ENCODE measurements around the gene CD109. TPM values are rescaled to one million over a fixed set of nuclear protein-coding genes. Genes with fewer than 3 reads are reported as not detected.
"Not testable (repeated sequence)": the region's sequence is repeated elsewhere in the genome, so short reads cannot be mapped to it uniquely, and the experiment has no call there.

CD109 gene
- total and polyA plus RNA-seq, 7 donors: under 0.01 to 32.1 (median 22.9) TPM

DNA sequence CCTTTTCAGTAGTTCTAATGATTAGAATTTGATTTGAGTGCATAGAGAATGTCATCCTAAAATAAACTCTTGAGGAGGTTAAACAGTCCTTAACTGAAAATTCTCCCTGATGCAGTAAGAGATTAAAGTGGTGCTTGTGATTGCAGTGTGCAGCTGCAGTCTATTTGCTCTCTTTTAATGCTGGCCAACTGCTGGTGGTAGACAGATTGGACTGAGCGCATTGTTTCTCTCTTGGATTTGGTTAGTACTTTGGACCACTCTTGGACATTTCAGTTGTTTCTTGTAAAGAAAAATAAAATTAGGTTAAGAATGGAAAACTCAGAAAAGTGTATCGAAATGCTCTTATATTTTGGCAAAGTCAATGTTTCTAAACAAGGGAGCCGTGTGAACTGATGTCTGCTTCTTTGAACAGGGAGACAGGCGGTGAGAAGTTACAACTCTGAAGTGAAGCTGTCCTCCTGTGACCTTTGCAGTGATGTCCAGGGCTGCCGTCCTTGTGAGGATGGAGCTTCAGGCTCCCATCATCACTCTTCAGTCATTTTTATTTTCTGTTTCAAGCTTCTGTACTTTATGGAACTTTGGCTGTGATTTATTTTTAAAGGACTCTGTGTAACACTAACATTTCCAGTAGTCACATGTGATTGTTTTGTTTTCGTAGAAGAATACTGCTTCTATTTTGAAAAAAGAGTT lies 127.2 kb downstream of the CD109 start:
- Histone ChIP-seq H3K36me3 (peaks cover 0 to 30% (median 0%) of the 10 kb centered on the region in 4 donors), H3K27me3 (no peaks in the 10 kb centered on the region), H3K9me3 (peaks cover 0 to 3% (median under 1%) of the 10 kb centered on the region in 4 donors), H3K4me1 (peaks cover 0 to 15% (median 11%) of the 10 kb centered on the region in 4 donors), H3K4me3 (no peak overlapping the region), H3K27ac (peak overlapping the region in 3 of 4 donors; percentile 10 to 54 (median 42))
- TF ChIP-seq POLR2A (IDR thresholded peaks at IDR 0.05) (no peak), EP300 (IDR thresholded peaks at IDR 0.05) (no peak)
- TF ChIP-seq, protein P1, sequence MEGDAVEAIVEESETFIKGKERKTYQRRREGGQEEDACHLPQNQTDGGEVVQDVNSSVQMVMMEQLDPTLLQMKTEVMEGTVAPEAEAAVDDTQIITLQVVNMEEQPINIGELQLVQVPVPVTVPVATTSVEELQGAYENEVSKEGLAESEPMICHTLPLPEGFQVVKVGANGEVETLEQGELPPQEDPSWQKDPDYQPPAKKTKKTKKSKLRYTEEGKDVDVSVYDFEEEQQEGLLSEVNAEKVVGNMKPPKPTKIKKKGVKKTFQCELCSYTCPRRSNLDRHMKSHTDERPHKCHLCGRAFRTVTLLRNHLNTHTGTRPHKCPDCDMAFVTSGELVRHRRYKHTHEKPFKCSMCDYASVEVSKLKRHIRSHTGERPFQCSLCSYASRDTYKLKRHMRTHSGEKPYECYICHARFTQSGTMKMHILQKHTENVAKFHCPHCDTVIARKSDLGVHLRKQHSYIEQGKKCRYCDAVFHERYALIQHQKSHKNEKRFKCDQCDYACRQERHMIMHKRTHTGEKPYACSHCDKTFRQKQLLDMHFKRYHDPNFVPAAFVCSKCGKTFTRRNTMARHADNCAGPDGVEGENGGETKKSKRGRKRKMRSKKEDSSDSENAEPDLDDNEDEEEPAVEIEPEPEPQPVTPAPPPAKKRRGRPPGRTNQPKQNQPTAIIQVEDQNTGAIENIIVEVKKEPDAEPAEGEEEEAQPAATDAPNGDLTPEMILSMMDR (IDR thresholded peaks at IDR 0.05): peak in 1 of 4 experiments; percentile 12
- DNase-seq: no peak
- 55 to 65% methylated on average over 6 of the region's 6 CpGs for WGBS, 2 donors
- intact Hi-C loops (cut with DNase I): no loop called here

DNA sequence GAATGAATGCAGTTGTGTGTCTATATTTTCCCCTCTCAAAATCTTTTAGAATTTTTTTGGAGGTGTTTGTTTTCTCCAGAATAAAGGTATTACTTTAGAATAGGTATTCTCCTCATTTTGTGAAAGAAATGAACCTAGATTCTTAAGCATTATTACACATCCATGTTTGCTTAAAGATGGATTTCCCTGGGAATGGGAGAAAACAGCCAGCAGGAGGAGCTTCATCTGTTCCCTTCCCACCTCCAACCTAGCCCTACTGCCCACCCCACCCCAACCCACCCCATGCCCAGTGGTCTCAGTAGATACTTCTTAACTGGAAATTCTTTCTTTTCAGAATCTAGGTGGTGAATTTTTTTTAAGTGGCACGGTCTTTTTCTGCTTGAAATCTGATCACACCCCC lies 127.8 kb downstream of the CD109 start:
- H3K27me3 ChIP-seq: no peaks in the 10 kb centered on the region
- peaks cover 0 to 15% (median 11%) of the 10 kb centered on the region in 4 donors for H3K4me1 ChIP-seq
- intact Hi-C loops (cut with DNase I): no loop called here
- peaks cover 0 to 24% (median 0%) of the 10 kb centered on the region in 4 donors for H3K36me3 ChIP-seq
- TF ChIP-seq EP300 (IDR thresholded peaks at IDR 0.05) (no peak), POLR2AphosphoS5 (IDR thresholded peaks at IDR 0.05) (no peak), POLR2A (IDR thresholded peaks at IDR 0.05) (no peak)
- TF ChIP-seq, protein P1 (IDR thresholded peaks at IDR 0.05): no peak
- H3K9me3 ChIP-seq: peaks cover 0 to 3% (median under 1%) of the 10 kb centered on the region in 4 donors
- no peak overlapping the region for H3K4me3 ChIP-seq
- 73 to 89% methylated on average over 1 of the region's 1 CpG for WGBS, 2 donors
- H3K27ac ChIP-seq: peak overlapping the region in 2 of 4 donors; percentile 42 to 54
- no peak for DNase-seq

GRCh38 chr6:73826571-73826970 lies 130.6 kb downstream of the CD109 start:
- TF ChIP-seq POLR2A (IDR thresholded peaks at IDR 0.05) (no peak), POLR2AphosphoS5 (IDR thresholded peaks at IDR 0.05) (no peak), EP300 (IDR thresholded peaks at IDR 0.05) (no peak)
- TF ChIP-seq, protein P1 (IDR thresholded peaks at IDR 0.05): no peak

GRCh38 chr6:73830119-73830518 lies 134.1 kb downstream of the CD109 start:
- intact Hi-C loops (cut with DNase I): no loop called here
- WGBS, 2 donors: 73 to 82% methylated on average over 2 of the region's 2 CpGs
- Histone ChIP-seq H3K27ac (no peak overlapping the region), H3K9me3 (no peaks in the 10 kb centered on the region), H3K27me3 (no peaks in the 10 kb centered on the region), H3K36me3 (peaks cover 0 to 4% (median 0%) of the 10 kb centered on the region in 4 donors), H3K4me1 (no peaks in the 10 kb centered on the region), H3K4me3 (no peak overlapping the region)
- no peak for TF ChIP-seq POLR2AphosphoS5 (IDR thresholded peaks at IDR 0.05)
- TF ChIP-seq EP300 (IDR thresholded peaks at IDR 0.05): no peak
- DNase-seq: no peak

More at GRCh38 chr6:73826571-73826970, 130.6 kb downstream of the CD109 start:
- no peak for DNase-seq
- intact Hi-C loops (cut with DNase I): no loop called here
- Histone ChIP-seq H3K27me3 (no peaks in the 10 kb centered on the region), H3K27ac (no peak overlapping the region), H3K9me3 (no peaks in the 10 kb centered on the region), H3K4me3 (no peak overlapping the region), H3K4me1 (peaks cover 0 to 15% (median 11%) of the 10 kb centered on the region in 4 donors), H3K36me3 (no peaks in the 10 kb centered on the region)
- WGBS, 2 donors: 65 to 80% methylated on average over 1 of the region's 1 CpG

- intact Hi-C loops (cut with DNase I): no loop called here
- Histone ChIP-seq H3K27me3 (no peaks in the 10 kb centered on the region), H3K36me3 (peaks cover 0 to 4% (median 0%) of the 10 kb centered on the region in 4 donors), H3K4me1 (no peaks in the 10 kb centered on the region), H3K9me3 (no peaks in the 10 kb centered on the region), H3K27ac (no peak overlapping the region), H3K4me3 (no peak overlapping the region)
- WGBS, 2 donors: 64 to 73% methylated on average over 1 of the region's 1 CpG
- no peak for TF ChIP-seq POLR2AphosphoS5 (IDR thresholded peaks at IDR 0.05)
- DNase-seq: no peak
These were observed 136.3 kb downstream of the CD109 start for GRCh38 chr6:73832313-73832712.

GRCh38 chr6:73844696-73845095 lies 148.7 kb downstream of the CD109 start:
- H3K4me3 ChIP-seq; H3K27ac ChIP-seq; intact Hi-C loops (cut with DNase I); H3K4me1 ChIP-seq; H3K27me3 ChIP-seq; H3K36me3 ChIP-seq; H3K9me3 ChIP-seq; DNase-seq: not testable (repeated sequence)

DNA sequence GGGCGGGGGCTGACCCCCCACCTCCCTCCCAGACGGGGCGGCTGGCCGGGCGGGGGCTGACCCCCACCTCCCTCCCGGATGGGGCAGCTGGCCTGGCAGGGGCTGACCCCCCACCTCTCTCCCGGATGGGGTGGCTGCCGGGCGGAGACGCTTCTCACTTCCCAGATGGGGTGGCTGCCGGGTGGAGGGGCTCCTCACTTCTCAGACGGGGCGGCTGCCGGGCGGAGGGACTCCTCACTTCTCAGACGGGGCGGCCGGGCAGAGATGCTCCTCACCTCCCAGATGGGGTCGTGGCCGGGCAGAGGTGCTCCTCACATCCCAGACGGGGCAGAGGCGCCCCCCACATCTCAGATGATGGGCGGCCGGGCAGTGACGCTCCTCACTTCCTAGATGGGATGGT lies 155.0 kb downstream of the CD109 start:
- H3K36me3 ChIP-seq, H3K27me3 ChIP-seq, H3K4me3 ChIP-seq, DNase-seq, H3K4me1 ChIP-seq, H3K9me3 ChIP-seq, H3K27ac ChIP-seq: not testable (repeated sequence)
- 98% methylated on average over 25 of the region's 25 CpGs for WGBS, 2 donors
- intact Hi-C loops (cut with DNase I): loop anchor here (10.0 kb wide), 2 partner anchors 114 to 564 kb away; no protein-coding TSS in a partner anchor
